K562 treated with DMSO at 1 percent for 12 hours (cell line): Measurements from ENCODE around the gene LCE1C. TPM values are rescaled to one million over a fixed set of nuclear protein-coding genes. Genes with fewer than 3 reads are reported as not detected.

Source experiments
- total RNA-seq: library from RNA; unstranded; fragments of 300-600 nt; gene quantifications from 2 replicates; pipeline ENCODE4 v1.2.3, GENCODE V29; 2022; ENCODE audit not compliant: insufficient read depth

LCE1C gene, protein sequence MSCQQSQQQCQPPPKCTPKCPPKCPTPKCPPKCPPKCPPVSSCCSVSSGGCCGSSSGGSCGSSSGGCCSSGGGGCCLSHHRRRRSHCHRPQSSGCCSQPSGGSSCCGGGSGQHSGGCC
- total RNA-seq: not detected in 2 replicates

DNA sequence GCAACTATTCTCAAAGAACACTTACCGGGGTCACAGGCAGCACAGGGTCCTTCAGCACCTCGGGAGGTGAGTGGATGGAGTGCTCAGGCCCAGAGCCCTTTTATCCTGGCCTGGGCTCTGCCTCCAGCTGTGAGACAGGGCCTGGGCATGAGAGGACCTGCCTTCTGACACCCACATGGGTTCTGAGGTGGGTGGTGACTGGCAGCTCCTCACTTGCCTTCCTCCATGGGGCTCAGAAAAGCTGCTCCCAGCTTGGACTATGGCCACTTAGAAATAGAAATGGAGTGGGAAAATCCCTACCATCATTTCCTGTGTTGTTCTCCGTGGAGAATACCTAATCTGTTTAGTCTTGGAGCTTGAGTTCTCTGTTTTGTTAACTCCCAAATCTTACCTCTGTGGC is at the start of gene LCE1C:
TSS of gene LCE1C (minus strand) at position 76 of the 400 bp plus-strand sequence. CDS start 1,173 bp downstream, outside the sequence.

DNA sequence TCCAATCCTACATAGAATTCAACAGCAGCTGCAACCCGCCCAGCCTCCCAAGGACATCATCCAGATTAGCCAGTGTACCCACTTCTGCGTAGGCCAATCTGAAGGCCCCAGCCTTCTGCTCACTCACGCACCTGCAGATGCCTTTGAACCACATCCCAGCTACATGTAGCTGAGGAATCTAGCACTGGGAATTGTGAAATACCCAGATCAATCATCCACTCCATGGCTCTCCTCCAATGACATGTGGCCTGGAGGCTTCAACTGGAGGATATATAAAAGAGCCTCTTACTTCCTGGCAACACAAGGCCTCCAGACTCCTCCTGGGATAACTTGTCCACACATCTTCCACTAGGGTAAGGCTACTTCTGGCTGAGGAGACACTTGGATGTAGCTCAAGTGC is 36.1 kb upstream of the LCE1C start, which contains the start of gene LCE6A:
TSS of gene LCE6A (plus strand) at position 301 of the 400 bp plus-strand sequence. CDS start 665 bp downstream, outside the sequence.

DNA sequence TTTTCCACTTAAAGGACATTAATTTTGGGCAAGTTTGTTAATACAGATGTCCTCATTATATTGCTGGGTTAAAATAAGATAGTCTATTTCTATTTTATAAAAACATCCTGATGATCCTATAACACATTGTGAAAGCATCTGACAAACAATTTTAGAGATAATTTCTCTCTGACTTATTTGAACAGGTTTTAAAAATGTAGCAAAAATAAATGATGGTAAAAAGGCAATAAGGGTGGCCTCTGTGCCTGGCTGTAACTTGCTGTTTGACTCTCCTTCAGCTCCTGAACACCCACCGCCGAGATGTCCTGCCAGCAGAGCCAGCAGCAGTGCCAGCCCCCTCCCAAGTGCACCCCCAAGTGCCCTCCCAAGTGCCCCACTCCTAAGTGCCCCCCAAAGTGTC is 20.7 kb upstream of the LCE1C start, which contains the start of gene LCE1A:
TSS of gene LCE1A (plus strand) at position 301 of the 400 bp plus-strand sequence. CDS start at position 301, 0 bp downstream.

DNA sequence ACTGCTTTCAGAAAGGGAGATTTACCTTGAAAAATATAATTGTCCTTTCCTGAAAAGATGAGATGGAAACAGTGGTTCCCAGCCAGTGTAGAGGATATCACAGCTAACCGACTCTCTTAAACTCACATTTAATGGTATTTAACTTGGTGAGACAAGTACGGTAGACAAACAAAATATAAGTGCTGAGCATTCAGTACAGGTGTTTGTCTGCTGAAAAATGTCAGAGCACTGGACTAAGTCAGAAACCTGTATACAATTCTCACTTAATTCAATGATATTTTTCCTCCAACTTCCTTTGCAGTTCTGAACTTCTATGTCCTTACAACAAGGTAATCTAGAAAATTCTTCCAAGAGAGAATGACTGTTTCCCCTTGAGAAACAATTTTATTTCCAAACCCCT is 5.2 kb upstream of the LCE1C start, which contains the start of gene LCE1B:
TSS of gene LCE1B (plus strand) at position 301 of the 400 bp plus-strand sequence. CDS start 476 bp downstream, outside the sequence.

DNA sequence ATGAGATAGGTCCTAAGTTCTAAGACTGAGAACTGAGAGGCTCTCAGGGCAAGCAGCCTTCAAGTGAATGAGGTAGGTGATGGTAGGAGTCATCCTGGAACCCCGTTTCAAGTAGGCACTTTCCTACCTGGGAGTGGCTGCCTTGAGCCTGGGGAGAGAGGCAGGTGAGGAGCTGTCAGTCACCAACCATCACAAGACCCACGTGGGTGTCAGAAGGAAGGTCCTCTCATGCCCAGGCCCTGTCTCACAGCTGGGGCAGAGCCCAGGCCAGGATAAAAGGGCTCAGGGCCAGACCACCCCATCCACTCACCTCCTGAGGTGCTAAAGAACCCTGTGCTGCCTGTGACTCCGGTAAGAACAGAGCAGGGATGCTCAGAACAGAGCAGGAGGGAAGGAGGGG is 10.0 kb downstream of the LCE1C start, which contains the start of gene LCE1D:
TSS of gene LCE1D (plus strand) at position 301 of the 400 bp plus-strand sequence. CDS start 1,074 bp downstream, outside the sequence.

DNA sequence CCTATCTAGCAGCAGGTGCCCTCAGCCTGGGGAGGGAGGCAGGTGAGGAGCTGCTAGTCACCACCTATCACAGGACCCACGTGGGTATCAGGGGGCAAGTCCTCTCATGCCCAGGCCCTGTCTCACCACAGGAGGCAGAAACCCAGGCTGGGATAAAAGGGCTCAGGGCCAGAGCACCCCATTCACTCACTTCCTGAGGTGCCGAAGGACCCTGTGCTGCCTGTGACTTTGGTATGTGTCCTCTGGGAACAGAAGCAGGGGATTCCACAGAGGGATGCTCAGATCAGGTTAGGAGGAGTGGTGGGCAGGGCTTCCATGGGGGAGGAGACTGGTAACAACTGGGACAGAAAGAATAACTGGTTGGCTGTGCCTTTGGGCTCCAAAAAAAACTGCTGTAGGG is 20.4 kb downstream of the LCE1C start, which contains the start of gene LCE1E:
TSS of gene LCE1E (plus strand) at position 181 of the 400 bp plus-strand sequence. CDS start 1,043 bp downstream, outside the sequence.

DNA sequence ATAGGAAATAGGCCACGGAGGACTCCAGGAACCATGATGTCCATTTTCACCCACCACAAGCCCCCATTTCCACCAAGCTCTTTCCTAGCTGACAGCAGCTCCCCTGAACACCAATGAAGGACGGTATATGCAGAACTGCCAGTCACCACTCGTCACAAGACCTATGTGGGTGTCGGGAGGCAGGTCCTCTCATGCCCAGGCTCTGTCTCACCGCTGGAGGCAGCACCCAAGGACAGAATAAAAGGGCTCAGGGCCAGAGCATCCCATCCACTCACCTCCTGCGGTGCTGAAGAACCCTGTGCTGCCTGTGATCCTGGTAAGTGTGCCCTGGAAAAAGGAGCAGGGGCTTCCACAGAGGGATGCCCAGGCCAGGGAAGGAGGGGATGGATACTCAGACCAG is 31.6 kb downstream of the LCE1C start, which contains the start of gene LCE1F:
TSS of gene LCE1F (plus strand) at position 266 of the 400 bp plus-strand sequence. CDS start 1,232 bp downstream, outside the sequence.

DNA sequence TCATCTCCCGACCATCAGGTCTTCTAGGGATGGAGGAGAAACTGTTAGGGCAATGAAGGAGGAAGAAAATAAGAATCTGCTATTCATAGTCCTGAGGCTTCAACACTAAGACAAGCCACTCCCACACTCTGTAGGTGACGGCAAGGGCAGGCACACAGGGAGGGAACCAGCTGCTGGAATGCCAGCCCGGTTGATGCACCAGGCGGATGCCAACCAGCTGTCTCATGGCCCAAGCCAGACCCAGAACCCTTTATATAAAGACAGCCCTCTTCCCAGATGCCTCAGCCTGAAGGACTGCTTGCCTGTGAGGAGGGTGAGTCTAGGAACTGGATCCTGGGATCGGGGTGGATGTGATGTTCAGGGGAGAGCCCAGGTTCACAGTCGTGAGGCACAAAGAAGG is 48.7 kb downstream of the LCE1C start, which contains the start of gene KPRP:
TSS of gene KPRP (plus strand) at position 279 of the 400 bp plus-strand sequence. CDS start 1,564 bp downstream, outside the sequence.

Other genes starting within 250 kb of the LCE1C start
- gene LCE3E, start 239.9 kb downstream of the LCE1C start, total RNA-seq: not detected in 2 replicates
- not detected in 2 replicates for gene LCE3D, start 226.1 kb downstream of the LCE1C start, total RNA-seq
- not detected in 2 replicates for gene LCE3C, start 206.4 kb downstream of the LCE1C start, total RNA-seq
- gene LCE3B, start 192.8 kb downstream of the LCE1C start, total RNA-seq: not detected in 2 replicates
- not detected in 2 replicates for gene LCE3A, start 183.5 kb downstream of the LCE1C start, total RNA-seq
- gene LCE2D, start 143.3 kb downstream of the LCE1C start, total RNA-seq: not detected in 2 replicates
- gene LCE2C, start 131.4 kb downstream of the LCE1C start, total RNA-seq: not detected in 2 replicates
- not detected in 2 replicates for gene LCE2B, start 120.5 kb downstream of the LCE1C start, total RNA-seq
- gene LCE2A, start 108.3 kb downstream of the LCE1C start, total RNA-seq: not detected in 2 replicates
- not detected in 2 replicates for gene LCE4A, start 98.5 kb downstream of the LCE1C start, total RNA-seq
- not detected in 2 replicates for gene KPRP, start 48.6 kb downstream of the LCE1C start, total RNA-seq
- not detected in 2 replicates for gene LCE1F, start 31.5 kb downstream of the LCE1C start, total RNA-seq
- gene LCE1E, start 20.4 kb downstream of the LCE1C start, total RNA-seq: not detected in 2 replicates
- gene LCE1D, start 9.9 kb downstream of the LCE1C start, total RNA-seq: not detected in 2 replicates
- gene LCE1B, start 5.3 kb upstream of the LCE1C start, total RNA-seq: not detected in 2 replicates
- gene LCE1A, start 20.8 kb upstream of the LCE1C start, total RNA-seq: not detected in 2 replicates
- gene LCE6A, start 36.2 kb upstream of the LCE1C start, total RNA-seq: not detected in 2 replicates
- gene LCE7A, start 53.3 kb upstream of the LCE1C start, total RNA-seq: not detected in 2 replicates
- gene SMCP, start 71.7 kb upstream of the LCE1C start, total RNA-seq: not detected in 2 replicates
- not detected in 2 replicates for gene IVL, start 101.9 kb upstream of the LCE1C start, total RNA-seq
- not detected in 2 replicates for gene SPRR5, start 140.6 kb upstream of the LCE1C start, total RNA-seq
- gene SPRR4, start 164.0 kb upstream of the LCE1C start, total RNA-seq: not detected in 2 replicates
- gene SPRR1A, start 177.4 kb upstream of the LCE1C start, total RNA-seq: not detected in 2 replicates
- gene SPRR3, start 195.1 kb upstream of the LCE1C start, total RNA-seq: not detected in 2 replicates
- gene SPRR1B, start 224.6 kb upstream of the LCE1C start, total RNA-seq: not detected in 2 replicates
- gene SPRR2D, start 234.5 kb upstream of the LCE1C start, total RNA-seq: 31.6 and 32.8 TPM in 2 replicates